ENCODE data around the gene TMEM266.
A peak's percentile ranks its signal among the peaks of the same experiment; 100 is the strongest.

Gene TMEM266

GRCh38 chr15:76163457-76164295 is 103.9 kb downstream of the TMEM266 start:
- DNase-seq = peak in 1 of 2 experiments; percentile 53

GRCh38 chr15:76164602-76165001 is 104.8 kb downstream of the TMEM266 start:
- no peak for DNase-seq

- DNase-seq = no peak
Observed at GRCh38 chr15:76165951-76166350, 106.2 kb downstream of the TMEM266 start.

- DNase-seq = no peak
Observed at GRCh38 chr15:76168237-76168984, 108.6 kb downstream of the TMEM266 start.

GRCh38 chr15:76169018-76169417 is 109.2 kb downstream of the TMEM266 start:
- DNase-seq = no peak

- DNase-seq = no peak
Observed at GRCh38 chr15:76169911-76170800, 110.4 kb downstream of the TMEM266 start.

- DNase-seq = no peak
Observed at GRCh38 chr15:76172782-76173181, 113.0 kb downstream of the TMEM266 start.

GRCh38 chr15:76173317-76173834 is 113.6 kb downstream of the TMEM266 start:
- no peak for DNase-seq

- no peak for DNase-seq
Observed at GRCh38 chr15:76174654-76175053, 114.9 kb downstream of the TMEM266 start.

GRCh38 chr15:76175442-76175841 is 115.7 kb downstream of the TMEM266 start:
- DNase-seq = no peak

- no peak for DNase-seq
Observed at GRCh38 chr15:76176059-76176458, 116.3 kb downstream of the TMEM266 start.

GRCh38 chr15:76176487-76177085 is 116.8 kb downstream of the TMEM266 start:
- no peak for DNase-seq

- DNase-seq = no peak
Observed at GRCh38 chr15:76177491-76178040, 117.8 kb downstream of the TMEM266 start.

- DNase-seq = no peak
Observed at GRCh38 chr15:76178296-76179000, 118.7 kb downstream of the TMEM266 start.

GRCh38 chr15:76179023-76179422 is 119.2 kb downstream of the TMEM266 start:
- DNase-seq = no peak

- no peak for DNase-seq
Observed at GRCh38 chr15:76180321-76180720, 120.5 kb downstream of the TMEM266 start.

GRCh38 chr15:76181705-76182107 is 121.9 kb downstream of the TMEM266 start:
- no peak for DNase-seq

GRCh38 chr15:76183930-76184649 is 124.3 kb downstream of the TMEM266 start:
- no peak for DNase-seq

- DNase-seq = no peak
Observed at GRCh38 chr15:76184650-76185035, 124.9 kb downstream of the TMEM266 start.

GRCh38 chr15:76185716-76186115 is 125.9 kb downstream of the TMEM266 start:
- DNase-seq = no peak

GRCh38 chr15:76187163-76187562 is 127.4 kb downstream of the TMEM266 start:
- DNase-seq = no peak

All from cerebellar nuclear complex (tissue), 1 donor.